ENCODE measurements around the gene DNAJC1. TPM values are rescaled to one million over a fixed set of nuclear protein-coding genes. Genes with fewer than 3 reads are reported as not detected.

Gene DNAJC1
- total and polyA plus RNA-seq, 2 of the 4 experiments (the other 2 are of a cell fraction), result 12.7 to 13.3 TPM

DNA sequence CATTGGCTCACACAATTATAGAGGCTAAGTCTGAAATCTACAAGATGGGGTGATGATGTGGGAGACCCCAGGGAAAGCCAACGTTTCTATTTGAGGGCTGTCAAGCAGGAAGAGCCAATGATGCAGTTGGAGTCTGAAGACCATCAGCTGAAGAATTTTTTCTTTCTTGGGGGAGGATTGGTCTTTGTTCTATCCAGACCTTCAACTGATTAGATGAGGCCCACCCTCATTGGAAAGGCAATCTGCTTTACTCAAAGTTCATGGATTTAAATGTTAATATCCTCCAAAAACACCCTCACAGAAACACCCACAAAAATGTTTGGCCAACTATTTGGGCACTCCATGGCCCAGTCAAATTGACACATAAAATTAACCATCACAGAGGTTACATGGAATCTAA is 44.3 kb upstream of the DNAJC1 start:
- dilution Hi-C loops (cut with HindIII; ENCODE audit: low sequenced_read_pairs, unreplicated experiment) (no loop called here), in situ Hi-C loops (cut with MboI; ENCODE audit: low sequenced_read_pairs) (no loop called here), intact Hi-C loops (cut with micrococcal nuclease) (no loop called here)
- ChIA-PET CTCF (no interaction called here), POLR2A (ENCODE audit: unreplicated experiment) (no interaction called here)
- Histone ChIP-seq H4K8ac (ENCODE audit: low read depth in 2 of 2, low read length in 2 of 2) (no peak overlapping the region), H3K9ac (ENCODE audit: low read depth, low read length) (no peak overlapping the region), H4K5ac (ENCODE audit: low read depth, low read length) (no peak overlapping the region), H3K18ac (ENCODE audit: low read depth, low read length) (no peak overlapping the region), H3K4me1 (ENCODE audit: control insufficient read depth, insufficient read depth, low read length) (no peaks in the 10 kb centered on the region), H2BK20ac (ENCODE audit: low read depth, low read length) (no peak overlapping the region), H3K14ac (replicated peaks; ENCODE audit: low read depth, low read length) (no peak overlapping the region), H2AK9ac (replicated peaks; ENCODE audit: low read depth, low read length, poor library complexity) (no peak overlapping the region), H3K23ac (ENCODE audit: low read depth, low read length) (no peak overlapping the region), H2BK5ac (ENCODE audit: low read depth, low read length, poor library complexity, severe bottlenecking) (no peak overlapping the region), H3K27ac (ENCODE audit: insufficient read depth, low read length) (no peak overlapping the region), H2AK5ac (ENCODE audit: low read depth, low read length) (no peak overlapping the region), H2BK15ac (ENCODE audit: low read depth, low read length) (no peak overlapping the region), H3K4ac (ENCODE audit: low read depth, low read length) (no peak overlapping the region), H3K9me3 (ENCODE audit: control insufficient read depth, insufficient read depth, low read length) (no peaks in the 10 kb centered on the region), H3K79me1 (ENCODE audit: low read depth in 1 of 2, low read length in 2 of 2) (no peaks in the 10 kb centered on the region), H3K27me3 (ENCODE audit: control insufficient read depth, insufficient read depth, low read length) (no peaks in the 10 kb centered on the region; the same call in 1 of the 2 replicates), H4K20me1 (ENCODE audit: insufficient read depth, low read length) (no peaks in the 10 kb centered on the region), H3K36me3 (ENCODE audit: control insufficient read depth, insufficient read depth, low read length) (no peaks in the 10 kb centered on the region), H3K9me1 (ENCODE audit: insufficient read depth, low read length) (no peaks in the 10 kb centered on the region), H3K4me2 (ENCODE audit: low read depth, low read length) (no peak overlapping the region), H2BK120ac (ENCODE audit: low read depth, low read length) (no peak overlapping the region), H3K56ac (ENCODE audit: extremely low read depth, insufficient read depth, low read length) (no peak overlapping the region), H2AFZ (replicated peaks; ENCODE audit: low read length, poor library complexity) (no peak overlapping the region), H3K4me3 (ENCODE audit: insufficient read depth, low read depth, low read length) (no peak overlapping the region), H4K91ac (ENCODE audit: insufficient read depth, low read depth, low read length) (no peak overlapping the region)
- no peak for DNase-seq
- BruUV-seq (replicated peaks), result no TSS peak
- ATAC-seq (ENCODE audit: low read depth), result no peak
- whole genome bisulfite sequencing, 2 experiments (ENCODE audit: extremely low coverage in 2 of 2, insufficient read length in 1 of 2), result 80% methylated on average over 1 of the region's 1 CpG; no CpG with 5 or more reads in 1 of the 2 experiments
- no peak for TF ChIP-seq CHD1 (IDR thresholded peaks at IDR 0.05; ENCODE audit: low read depth, low read length)
- TF ChIP-seq, protein P1, sequence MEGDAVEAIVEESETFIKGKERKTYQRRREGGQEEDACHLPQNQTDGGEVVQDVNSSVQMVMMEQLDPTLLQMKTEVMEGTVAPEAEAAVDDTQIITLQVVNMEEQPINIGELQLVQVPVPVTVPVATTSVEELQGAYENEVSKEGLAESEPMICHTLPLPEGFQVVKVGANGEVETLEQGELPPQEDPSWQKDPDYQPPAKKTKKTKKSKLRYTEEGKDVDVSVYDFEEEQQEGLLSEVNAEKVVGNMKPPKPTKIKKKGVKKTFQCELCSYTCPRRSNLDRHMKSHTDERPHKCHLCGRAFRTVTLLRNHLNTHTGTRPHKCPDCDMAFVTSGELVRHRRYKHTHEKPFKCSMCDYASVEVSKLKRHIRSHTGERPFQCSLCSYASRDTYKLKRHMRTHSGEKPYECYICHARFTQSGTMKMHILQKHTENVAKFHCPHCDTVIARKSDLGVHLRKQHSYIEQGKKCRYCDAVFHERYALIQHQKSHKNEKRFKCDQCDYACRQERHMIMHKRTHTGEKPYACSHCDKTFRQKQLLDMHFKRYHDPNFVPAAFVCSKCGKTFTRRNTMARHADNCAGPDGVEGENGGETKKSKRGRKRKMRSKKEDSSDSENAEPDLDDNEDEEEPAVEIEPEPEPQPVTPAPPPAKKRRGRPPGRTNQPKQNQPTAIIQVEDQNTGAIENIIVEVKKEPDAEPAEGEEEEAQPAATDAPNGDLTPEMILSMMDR (conservative IDR thresholded peaks at IDR 0.05; ENCODE audit: low read depth, low read length), result no peak
- TF ChIP-seq NFE2L2 (IDR thresholded peaks at IDR 0.05; ENCODE audit: low read depth, low read length), result no peak
- TF ChIP-seq MXI1 (IDR thresholded peaks at IDR 0.05; ENCODE audit: borderline replicate concordance, low read depth, low read length), result no peak
- no peak for TF ChIP-seq BHLHE40 (IDR thresholded peaks at IDR 0.05; ENCODE audit: low read depth, low read length)
- TF ChIP-seq, protein P2, sequence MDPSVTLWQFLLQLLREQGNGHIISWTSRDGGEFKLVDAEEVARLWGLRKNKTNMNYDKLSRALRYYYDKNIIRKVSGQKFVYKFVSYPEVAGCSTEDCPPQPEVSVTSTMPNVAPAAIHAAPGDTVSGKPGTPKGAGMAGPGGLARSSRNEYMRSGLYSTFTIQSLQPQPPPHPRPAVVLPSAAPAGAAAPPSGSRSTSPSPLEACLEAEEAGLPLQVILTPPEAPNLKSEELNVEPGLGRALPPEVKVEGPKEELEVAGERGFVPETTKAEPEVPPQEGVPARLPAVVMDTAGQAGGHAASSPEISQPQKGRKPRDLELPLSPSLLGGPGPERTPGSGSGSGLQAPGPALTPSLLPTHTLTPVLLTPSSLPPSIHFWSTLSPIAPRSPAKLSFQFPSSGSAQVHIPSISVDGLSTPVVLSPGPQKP (IDR thresholded peaks at IDR 0.05; ENCODE audit: borderline replicate concordance, low read depth, low read length), result no peak
- no peak for TF ChIP-seq FOS (IDR thresholded peaks at IDR 0.05; ENCODE audit: low read depth, low read length)

Measured in IMR-90 (cell line).